ENCODE results near the gene SOS2.

DNA sequence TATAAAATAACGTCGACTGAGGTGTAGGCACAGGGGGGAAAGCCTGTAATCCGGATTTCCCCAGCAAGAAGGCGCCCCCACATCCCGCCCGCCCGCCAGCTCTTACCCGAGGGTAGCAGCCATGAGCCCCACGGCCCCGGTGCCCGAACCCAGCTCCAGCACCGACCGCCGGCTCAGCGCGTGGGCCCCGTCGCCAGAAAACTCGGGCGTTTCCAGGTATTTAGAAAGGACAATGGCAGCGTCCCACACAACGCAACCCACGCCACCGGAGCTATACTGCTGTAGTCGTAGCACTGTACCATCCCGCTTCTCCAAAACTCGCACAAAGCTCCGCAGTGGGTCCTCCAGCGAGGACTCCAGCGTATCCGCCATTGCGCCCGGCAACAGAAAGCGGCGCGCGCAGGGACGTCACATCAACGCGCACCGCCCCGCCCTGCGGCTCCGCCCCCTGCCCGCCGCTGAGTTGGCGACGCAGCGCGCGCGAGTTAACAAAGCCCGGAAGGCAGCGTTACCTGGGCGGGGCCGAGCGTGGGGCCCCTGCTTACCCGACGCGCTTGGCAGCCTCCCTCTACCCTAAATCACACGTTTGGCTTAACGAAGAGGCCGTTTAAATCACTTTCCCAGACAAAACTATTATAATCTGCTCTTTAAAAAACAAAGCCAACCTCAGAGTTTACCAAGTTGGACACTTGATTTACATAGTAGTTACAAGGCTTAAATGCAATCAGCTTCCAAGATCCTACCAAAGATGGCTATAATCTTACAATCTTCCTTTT, 115.0 kb downstream of the SOS2 start, which contains the start of gene VCPKMT:
- peak in 3 of 4 donors; percentile 72 to 94 (median 89) for TF ChIP-seq POLR2A (IDR thresholded peaks at IDR 0.05)
- TF ChIP-seq, protein P1, sequence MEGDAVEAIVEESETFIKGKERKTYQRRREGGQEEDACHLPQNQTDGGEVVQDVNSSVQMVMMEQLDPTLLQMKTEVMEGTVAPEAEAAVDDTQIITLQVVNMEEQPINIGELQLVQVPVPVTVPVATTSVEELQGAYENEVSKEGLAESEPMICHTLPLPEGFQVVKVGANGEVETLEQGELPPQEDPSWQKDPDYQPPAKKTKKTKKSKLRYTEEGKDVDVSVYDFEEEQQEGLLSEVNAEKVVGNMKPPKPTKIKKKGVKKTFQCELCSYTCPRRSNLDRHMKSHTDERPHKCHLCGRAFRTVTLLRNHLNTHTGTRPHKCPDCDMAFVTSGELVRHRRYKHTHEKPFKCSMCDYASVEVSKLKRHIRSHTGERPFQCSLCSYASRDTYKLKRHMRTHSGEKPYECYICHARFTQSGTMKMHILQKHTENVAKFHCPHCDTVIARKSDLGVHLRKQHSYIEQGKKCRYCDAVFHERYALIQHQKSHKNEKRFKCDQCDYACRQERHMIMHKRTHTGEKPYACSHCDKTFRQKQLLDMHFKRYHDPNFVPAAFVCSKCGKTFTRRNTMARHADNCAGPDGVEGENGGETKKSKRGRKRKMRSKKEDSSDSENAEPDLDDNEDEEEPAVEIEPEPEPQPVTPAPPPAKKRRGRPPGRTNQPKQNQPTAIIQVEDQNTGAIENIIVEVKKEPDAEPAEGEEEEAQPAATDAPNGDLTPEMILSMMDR (IDR thresholded peaks at IDR 0.05) = peak in 2 of 6 experiments; percentile 17 to 47
